ENCODE results near the gene COX20. TPM values are rescaled to one million over a fixed set of nuclear protein-coding genes. Genes with fewer than 3 reads are reported as not detected.

The COX20 gene
- polyA plus RNA-seq, 1 of the 3 experiments (the other 2 are of a cell fraction) = 24.8 TPM

GRCh38 chr1:244802556-244803239 lies 32.8 kb upstream of the COX20 start:
- H3K9me2 ChIP-seq = no peaks in the 10 kb centered on the region
- H3K27ac ChIP-seq (ENCODE audit: low read depth in 2 of 2, low read length in 1 of 2) = no peak overlapping the region
- ChIA-PET POLR2A (no interaction called here), CTCF (interaction anchor here (1.2 to 3.7 kb wide), 6 partner anchors 11 to 240 kb away, joined by 4 to 25 read pairs (median 6); no protein-coding TSS in a partner anchor)
- no peak overlapping the region for H3K4me3 ChIP-seq (ENCODE audit: low read depth in 2 of 2, low read length in 1 of 2)
- 85% methylated on average over 16 of the region's 16 CpGs for WGBS (ENCODE audit: low lambda C conversion rate)
- H3K36me3 ChIP-seq (replicated peaks in 1 of 2; ENCODE audit: control insufficient read depth in 1 of 2, insufficient read depth in 2 of 2, low read length in 1 of 2) = no peaks in the 10 kb centered on the region
- no peak overlapping the region for H3K4me2 ChIP-seq
- H2AFZ ChIP-seq (ENCODE audit: low read depth) = no peak overlapping the region
- H3K27me3 ChIP-seq (ENCODE audit: insufficient read depth) = no peaks in the 10 kb centered on the region
- no peak for DNase-seq
- H4K20me1 ChIP-seq (ENCODE audit: insufficient read depth) = no peaks in the 10 kb centered on the region
- TF ChIP-seq FOXM1 (IDR thresholded peaks at IDR 0.05; ENCODE audit: low read depth) = no peak
- no peak for TF ChIP-seq EP300 (IDR thresholded peaks at IDR 0.05; ENCODE audit: borderline replicate concordance in 1 of 2, low read depth in 1 of 2, low read length in 1 of 2)
- TF ChIP-seq SIN3A (IDR thresholded peaks at IDR 0.05; ENCODE audit: borderline replicate concordance, low read depth, low read length) = no peak
- TF ChIP-seq GATA2 (CRISPR knock-in tag; IDR thresholded peaks at IDR 0.05) = no peak
- no peak for TF ChIP-seq RCOR1 (IDR thresholded peaks at IDR 0.05; ENCODE audit: low read length)
- H3F3A ChIP-seq (replicated peaks; ENCODE audit: insufficient read depth) = no peaks in the 10 kb centered on the region
- H3K9me3 ChIP-seq = no peaks in the 10 kb centered on the region
- H3K4me1 ChIP-seq (ENCODE audit: control insufficient read depth in 1 of 2, insufficient read depth in 2 of 2, low read depth in 1 of 2, low read length in 1 of 2) = no peaks in the 10 kb centered on the region
- H3K9ac ChIP-seq = no peak overlapping the region
- H3K79me2 ChIP-seq (ENCODE audit: insufficient read depth) = no peaks in the 10 kb centered on the region

GRCh38 chr1:244804841-244805240 lies 30.6 kb upstream of the COX20 start:
- Histone ChIP-seq H3K27ac (ENCODE audit: low read depth in 2 of 2, low read length in 1 of 2) (no peak overlapping the region), H3K27me3 (ENCODE audit: insufficient read depth) (no peaks in the 10 kb centered on the region), H3K9me3 (no peaks in the 10 kb centered on the region), H4K20me1 (ENCODE audit: insufficient read depth) (no peaks in the 10 kb centered on the region), H3K36me3 (replicated peaks in 1 of 2; ENCODE audit: control insufficient read depth in 1 of 2, insufficient read depth in 2 of 2, low read length in 1 of 2) (no peaks in the 10 kb centered on the region), H3K4me3 (ENCODE audit: low read depth in 2 of 2, low read length in 1 of 2) (no peak overlapping the region), H3K4me2 (no peak overlapping the region), H3K9me2 (no peaks in the 10 kb centered on the region), H3K79me2 (ENCODE audit: insufficient read depth) (no peaks in the 10 kb centered on the region), H3K4me1 (ENCODE audit: control insufficient read depth in 1 of 2, insufficient read depth in 2 of 2, low read depth in 1 of 2, low read length in 1 of 2) (no peaks in the 10 kb centered on the region), H3F3A (replicated peaks; ENCODE audit: insufficient read depth) (no peaks in the 10 kb centered on the region), H2AFZ (ENCODE audit: low read depth) (no peak overlapping the region), H3K9ac (no peak overlapping the region)
- ChIA-PET POLR2A (no interaction called here), CTCF (interaction anchor here (0.7 kb wide), 1 partner anchor 201 kb away, joined by 3 read pairs; no protein-coding TSS in a partner anchor)
- no peak for DNase-seq
- TF ChIP-seq CHD2 (IDR thresholded peaks at IDR 0.05; ENCODE audit: low read length, partially characterized antibody) (no peak), RFX5 (IDR thresholded peaks at IDR 0.05; ENCODE audit: low read length) (no peak), FOXJ3 (CRISPR knock-in tag; IDR thresholded peaks at IDR 0.05) (no peak), SMC3 (IDR thresholded peaks at IDR 0.05; ENCODE audit: low read depth, low read length) (no peak), TAF1 (IDR thresholded peaks at IDR 0.05; ENCODE audit: borderline replicate concordance, low read depth, low read length) (no peak), MXI1 (IDR thresholded peaks at IDR 0.05; ENCODE audit: low read depth, low read length) (no peak), IRF3 (IDR thresholded peaks at IDR 0.05; ENCODE audit: low read depth, low read length) (no peak), NRF1 (IDR thresholded peaks at IDR 0.05; ENCODE audit: low read depth, low read length) (no peak), POLR2AphosphoS5 (IDR thresholded peaks at IDR 0.05; ENCODE audit: low read depth, low read length) (no peak), TCF12 (IDR thresholded peaks at IDR 0.05) (no peak), RXRA (IDR thresholded peaks at IDR 0.05; ENCODE audit: borderline replicate concordance, low read depth) (no peak), TEAD4 (IDR thresholded peaks at IDR 0.05; ENCODE audit: borderline replicate concordance, insufficient read depth) (no peak), FOSL2 (IDR thresholded peaks at IDR 0.05; ENCODE audit: borderline replicate concordance, low read depth) (no peak), SIN3A (IDR thresholded peaks at IDR 0.05; ENCODE audit: borderline replicate concordance, low read depth, low read length) (no peak), EZH2phosphoT487 (IDR thresholded peaks at IDR 0.05; ENCODE audit: borderline replicate concordance, low read depth) (no peak)
- TF ChIP-seq, protein P1, sequence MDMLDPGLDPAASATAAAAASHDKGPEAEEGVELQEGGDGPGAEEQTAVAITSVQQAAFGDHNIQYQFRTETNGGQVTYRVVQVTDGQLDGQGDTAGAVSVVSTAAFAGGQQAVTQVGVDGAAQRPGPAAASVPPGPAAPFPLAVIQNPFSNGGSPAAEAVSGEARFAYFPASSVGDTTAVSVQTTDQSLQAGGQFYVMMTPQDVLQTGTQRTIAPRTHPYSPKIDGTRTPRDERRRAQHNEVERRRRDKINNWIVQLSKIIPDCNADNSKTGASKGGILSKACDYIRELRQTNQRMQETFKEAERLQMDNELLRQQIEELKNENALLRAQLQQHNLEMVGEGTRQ (IDR thresholded peaks at IDR 0.05; ENCODE audit: borderline replicate concordance, low read depth, low read length) = no peak
- TF ChIP-seq, protein P2, sequence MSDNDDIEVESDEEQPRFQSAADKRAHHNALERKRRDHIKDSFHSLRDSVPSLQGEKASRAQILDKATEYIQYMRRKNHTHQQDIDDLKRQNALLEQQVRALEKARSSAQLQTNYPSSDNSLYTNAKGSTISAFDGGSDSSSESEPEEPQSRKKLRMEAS (IDR thresholded peaks at IDR 0.05; ENCODE audit: low read depth) = no peak
- TF ChIP-seq, protein P3, sequence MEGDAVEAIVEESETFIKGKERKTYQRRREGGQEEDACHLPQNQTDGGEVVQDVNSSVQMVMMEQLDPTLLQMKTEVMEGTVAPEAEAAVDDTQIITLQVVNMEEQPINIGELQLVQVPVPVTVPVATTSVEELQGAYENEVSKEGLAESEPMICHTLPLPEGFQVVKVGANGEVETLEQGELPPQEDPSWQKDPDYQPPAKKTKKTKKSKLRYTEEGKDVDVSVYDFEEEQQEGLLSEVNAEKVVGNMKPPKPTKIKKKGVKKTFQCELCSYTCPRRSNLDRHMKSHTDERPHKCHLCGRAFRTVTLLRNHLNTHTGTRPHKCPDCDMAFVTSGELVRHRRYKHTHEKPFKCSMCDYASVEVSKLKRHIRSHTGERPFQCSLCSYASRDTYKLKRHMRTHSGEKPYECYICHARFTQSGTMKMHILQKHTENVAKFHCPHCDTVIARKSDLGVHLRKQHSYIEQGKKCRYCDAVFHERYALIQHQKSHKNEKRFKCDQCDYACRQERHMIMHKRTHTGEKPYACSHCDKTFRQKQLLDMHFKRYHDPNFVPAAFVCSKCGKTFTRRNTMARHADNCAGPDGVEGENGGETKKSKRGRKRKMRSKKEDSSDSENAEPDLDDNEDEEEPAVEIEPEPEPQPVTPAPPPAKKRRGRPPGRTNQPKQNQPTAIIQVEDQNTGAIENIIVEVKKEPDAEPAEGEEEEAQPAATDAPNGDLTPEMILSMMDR (IDR thresholded peaks at IDR 0.05) = no peak
- TF ChIP-seq, protein P4, sequence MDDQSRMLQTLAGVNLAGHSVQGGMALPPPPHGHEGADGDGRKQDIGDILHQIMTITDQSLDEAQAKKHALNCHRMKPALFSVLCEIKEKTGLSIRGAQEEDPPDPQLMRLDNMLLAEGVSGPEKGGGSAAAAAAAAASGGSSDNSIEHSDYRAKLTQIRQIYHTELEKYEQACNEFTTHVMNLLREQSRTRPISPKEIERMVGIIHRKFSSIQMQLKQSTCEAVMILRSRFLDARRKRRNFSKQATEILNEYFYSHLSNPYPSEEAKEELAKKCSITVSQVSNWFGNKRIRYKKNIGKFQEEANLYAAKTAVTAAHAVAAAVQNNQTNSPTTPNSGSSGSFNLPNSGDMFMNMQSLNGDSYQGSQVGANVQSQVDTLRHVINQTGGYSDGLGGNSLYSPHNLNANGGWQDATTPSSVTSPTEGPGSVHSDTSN (IDR thresholded peaks at IDR 0.05) = no peak
- 86% methylated on average over 8 of the region's 8 CpGs for WGBS (ENCODE audit: low lambda C conversion rate)
